ENCODE measurements around the gene ZNF367. TPM values are rescaled to one million over a fixed set of nuclear protein-coding genes. Genes with fewer than 3 reads are reported as not detected.
"Not testable (repeated sequence)": the region's sequence is repeated elsewhere in the genome, so short reads cannot be mapped to it uniquely, and the experiment has no call there.

Gene ZNF367
- total RNA-seq, 1 donor from 2014 or later, result 3.9 TPM

- no peaks in the 10 kb centered on the region for H3K27me3 ChIP-seq (ENCODE audit: low read depth)
- H3K4me3 ChIP-seq, result no peak overlapping the region
- H3K36me3 ChIP-seq, result peaks cover 62% of the 10 kb centered on the region
- TF ChIP-seq CTCF (IDR thresholded peaks at IDR 0.05; ENCODE audit: borderline replicate concordance), result no peak
- H3K9me3 ChIP-seq (replicated peaks), result no peaks in the 10 kb centered on the region
- no peak overlapping the region for H3K27ac ChIP-seq (replicated peaks)
- DNase-seq, result no peak
- no peaks in the 10 kb centered on the region for H3K4me1 ChIP-seq
- intact Hi-C loops (cut with micrococcal nuclease), result no loop called here
Observed at GRCh38 chr9:96363175-96363967, 54.8 kb downstream of the ZNF367 start.

GRCh38 chr9:96362119-96362518, 56.1 kb downstream of the ZNF367 start:
- H3K27me3 ChIP-seq (ENCODE audit: low read depth); intact Hi-C loops (cut with micrococcal nuclease); H3K4me3 ChIP-seq; DNase-seq; H3K27ac ChIP-seq (replicated peaks); H3K4me1 ChIP-seq; H3K9me3 ChIP-seq (replicated peaks): not testable (repeated sequence)
- peaks cover 70% of the 10 kb centered on the region for H3K36me3 ChIP-seq

GRCh38 chr9:96361668-96362067, 56.5 kb downstream of the ZNF367 start:
- Histone ChIP-seq H3K9me3 (replicated peaks) (no peaks in the 10 kb centered on the region), H3K36me3 (peaks cover 71% of the 10 kb centered on the region), H3K27me3 (ENCODE audit: low read depth) (no peaks in the 10 kb centered on the region), H3K4me1 (no peaks in the 10 kb centered on the region), H3K4me3 (no peak overlapping the region), H3K27ac (replicated peaks) (no peak overlapping the region)
- TF ChIP-seq CTCF (IDR thresholded peaks at IDR 0.05; ENCODE audit: borderline replicate concordance), result no peak
- intact Hi-C loops (cut with micrococcal nuclease), result no loop called here
- no peak for DNase-seq

GRCh38 chr9:96360976-96361375, 57.2 kb downstream of the ZNF367 start:
- intact Hi-C loops (cut with micrococcal nuclease), result no loop called here
- Histone ChIP-seq H3K27ac (replicated peaks) (no peak overlapping the region), H3K36me3 (peaks cover 73% of the 10 kb centered on the region), H3K4me3 (no peak overlapping the region), H3K4me1 (no peaks in the 10 kb centered on the region), H3K27me3 (ENCODE audit: low read depth) (no peaks in the 10 kb centered on the region), H3K9me3 (replicated peaks) (no peaks in the 10 kb centered on the region)
- TF ChIP-seq CTCF (IDR thresholded peaks at IDR 0.05; ENCODE audit: borderline replicate concordance), result no peak
- no peak for DNase-seq

GRCh38 chr9:96360523-96360922, 57.6 kb downstream of the ZNF367 start:
- H3K4me3 ChIP-seq; H3K27ac ChIP-seq (replicated peaks); DNase-seq; H3K9me3 ChIP-seq (replicated peaks); H3K4me1 ChIP-seq; intact Hi-C loops (cut with micrococcal nuclease); H3K27me3 ChIP-seq (ENCODE audit: low read depth): not testable (repeated sequence)
- peaks cover 77% of the 10 kb centered on the region for H3K36me3 ChIP-seq

- no peak overlapping the region for H3K4me3 ChIP-seq
- H3K36me3 ChIP-seq, result peaks cover 44% of the 10 kb centered on the region
- no peaks in the 10 kb centered on the region for H3K4me1 ChIP-seq
- no peak for TF ChIP-seq CTCF (IDR thresholded peaks at IDR 0.05; ENCODE audit: borderline replicate concordance)
- H3K27me3 ChIP-seq (ENCODE audit: low read depth), result no peaks in the 10 kb centered on the region
- H3K9me3 ChIP-seq (replicated peaks), result peaks cover 7% of the 10 kb centered on the region
- H3K27ac ChIP-seq (replicated peaks), result no peak overlapping the region
- intact Hi-C loops (cut with micrococcal nuclease), result loop anchor here (5.0 kb wide), 1 partner anchor 1199 kb away; no protein-coding TSS in a partner anchor
- no peak for DNase-seq
Observed at GRCh38 chr9:96350866-96351265, 67.3 kb downstream of the ZNF367 start.

Measured in left ventricle myocardium inferior (tissue), 1 donor.